ENCODE results near the gene CRABP1. TPM values are rescaled to one million over a fixed set of nuclear protein-coding genes. Genes with fewer than 3 reads are reported as not detected.

Gene CRABP1
- total RNA-seq, 1 experiment from 2014 or later, result 0.47 TPM

DNA sequence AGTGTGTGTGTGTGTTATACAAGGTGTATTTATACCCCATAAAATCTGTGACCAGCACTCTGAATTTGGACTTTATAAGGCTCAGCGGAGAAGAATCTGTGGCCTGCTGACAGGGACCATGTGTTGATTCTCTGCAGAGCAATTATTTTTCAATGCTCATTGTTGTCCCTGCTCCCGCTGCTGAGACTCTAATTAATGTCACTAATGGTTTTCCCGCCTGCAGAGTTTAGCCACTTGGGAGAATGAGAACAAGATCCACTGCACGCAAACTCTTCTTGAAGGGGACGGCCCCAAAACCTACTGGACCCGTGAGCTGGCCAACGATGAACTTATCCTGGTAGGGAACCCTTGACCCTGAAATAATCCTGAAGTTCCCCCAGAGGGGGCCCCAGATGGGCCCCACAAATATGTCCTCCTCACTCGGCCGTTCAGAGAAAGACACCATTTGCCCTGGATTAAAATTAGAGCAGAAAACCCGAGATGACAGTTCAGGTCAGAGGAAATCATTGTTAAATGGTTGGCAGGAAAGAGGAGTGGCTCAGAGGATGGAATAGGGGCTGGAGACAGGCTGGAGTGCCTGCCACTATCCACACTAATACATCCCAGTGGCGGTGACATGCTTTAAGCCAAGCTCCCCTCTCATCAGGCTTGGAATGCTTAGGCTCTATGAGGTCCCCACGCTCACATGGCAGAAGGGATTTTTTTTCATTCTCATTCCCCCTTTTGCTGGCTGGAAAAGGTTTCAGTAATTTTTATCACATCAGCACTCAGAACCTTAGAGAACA lies 3.3 kb downstream of the CRABP1 start:
- H3K27ac ChIP-seq (ENCODE audit: low read depth, low read length), result no peak overlapping the region
- BruUV-seq (replicated peaks), result no TSS peak
- no peaks in the 10 kb centered on the region for H3K4me1 ChIP-seq (ENCODE audit: control insufficient read depth in 1 of 2, insufficient read depth in 2 of 2, low read length in 2 of 2)
- no peak overlapping the region for H3K4me3 ChIP-seq (replicated peaks in 1 of 2; ENCODE audit: low read depth in 1 of 2, low read length in 2 of 2)
- H2AFZ ChIP-seq (ENCODE audit: low read depth, low read length, poor library complexity, severe bottlenecking), result no peak overlapping the region
- CTCF ChIA-PET, result no interaction called here
- no peak overlapping the region for H3K4me2 ChIP-seq (ENCODE audit: low read length)
- peaks cover 18% of the 10 kb centered on the region for H3K27me3 ChIP-seq (ENCODE audit: insufficient read depth, low read length)
- H3K79me2 ChIP-seq (ENCODE audit: insufficient read depth, low read length), result no peaks in the 10 kb centered on the region
- DNase-seq (ENCODE audit: low read depth, low spot score) (no peak), ATAC-seq (no peak)
- no peaks in the 10 kb centered on the region for H4K20me1 ChIP-seq (ENCODE audit: insufficient read depth)
- intact Hi-C loops (cut with micrococcal nuclease), result no loop called here
- RAD21 ChIA-PET (ENCODE audit: low non-redundant PET in 1 of 2, low total read pairs in 2 of 2, uncharacterized antibody in 2 of 2, unreplicated experiment in 2 of 2), result no interaction called here
- no peaks in the 10 kb centered on the region for H3K36me3 ChIP-seq (ENCODE audit: control insufficient read depth in 1 of 2, insufficient read depth in 2 of 2, low read length in 2 of 2)
- no peak overlapping the region for H3K9ac ChIP-seq (ENCODE audit: low read length)
- TF ChIP-seq YY1 (IDR thresholded peaks at IDR 0.05; ENCODE audit: extremely low read depth, insufficient replicate concordance, low read depth, low read length), result no peak
- TF ChIP-seq RAD21 (IDR thresholded peaks at IDR 0.05; ENCODE audit: low read depth), result no peak
- TF ChIP-seq ELF1 (IDR thresholded peaks at IDR 0.05; ENCODE audit: borderline replicate concordance, low read depth), result no peak
- no peak for TF ChIP-seq SRF (IDR thresholded peaks at IDR 0.05; ENCODE audit: low read depth)
- no peak for TF ChIP-seq TCF7L2 (IDR thresholded peaks at IDR 0.05; ENCODE audit: borderline replicate concordance, extremely low read depth, insufficient read depth, insufficient read length)
- TF ChIP-seq, protein P1, sequence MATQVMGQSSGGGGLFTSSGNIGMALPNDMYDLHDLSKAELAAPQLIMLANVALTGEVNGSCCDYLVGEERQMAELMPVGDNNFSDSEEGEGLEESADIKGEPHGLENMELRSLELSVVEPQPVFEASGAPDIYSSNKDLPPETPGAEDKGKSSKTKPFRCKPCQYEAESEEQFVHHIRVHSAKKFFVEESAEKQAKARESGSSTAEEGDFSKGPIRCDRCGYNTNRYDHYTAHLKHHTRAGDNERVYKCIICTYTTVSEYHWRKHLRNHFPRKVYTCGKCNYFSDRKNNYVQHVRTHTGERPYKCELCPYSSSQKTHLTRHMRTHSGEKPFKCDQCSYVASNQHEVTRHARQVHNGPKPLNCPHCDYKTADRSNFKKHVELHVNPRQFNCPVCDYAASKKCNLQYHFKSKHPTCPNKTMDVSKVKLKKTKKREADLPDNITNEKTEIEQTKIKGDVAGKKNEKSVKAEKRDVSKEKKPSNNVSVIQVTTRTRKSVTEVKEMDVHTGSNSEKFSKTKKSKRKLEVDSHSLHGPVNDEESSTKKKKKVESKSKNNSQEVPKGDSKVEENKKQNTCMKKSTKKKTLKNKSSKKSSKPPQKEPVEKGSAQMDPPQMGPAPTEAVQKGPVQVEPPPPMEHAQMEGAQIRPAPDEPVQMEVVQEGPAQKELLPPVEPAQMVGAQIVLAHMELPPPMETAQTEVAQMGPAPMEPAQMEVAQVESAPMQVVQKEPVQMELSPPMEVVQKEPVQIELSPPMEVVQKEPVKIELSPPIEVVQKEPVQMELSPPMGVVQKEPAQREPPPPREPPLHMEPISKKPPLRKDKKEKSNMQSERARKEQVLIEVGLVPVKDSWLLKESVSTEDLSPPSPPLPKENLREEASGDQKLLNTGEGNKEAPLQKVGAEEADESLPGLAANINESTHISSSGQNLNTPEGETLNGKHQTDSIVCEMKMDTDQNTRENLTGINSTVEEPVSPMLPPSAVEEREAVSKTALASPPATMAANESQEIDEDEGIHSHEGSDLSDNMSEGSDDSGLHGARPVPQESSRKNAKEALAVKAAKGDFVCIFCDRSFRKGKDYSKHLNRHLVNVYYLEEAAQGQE (IDR thresholded peaks at IDR 0.05; ENCODE audit: low read depth), result no peak
- TF ChIP-seq, protein P2, sequence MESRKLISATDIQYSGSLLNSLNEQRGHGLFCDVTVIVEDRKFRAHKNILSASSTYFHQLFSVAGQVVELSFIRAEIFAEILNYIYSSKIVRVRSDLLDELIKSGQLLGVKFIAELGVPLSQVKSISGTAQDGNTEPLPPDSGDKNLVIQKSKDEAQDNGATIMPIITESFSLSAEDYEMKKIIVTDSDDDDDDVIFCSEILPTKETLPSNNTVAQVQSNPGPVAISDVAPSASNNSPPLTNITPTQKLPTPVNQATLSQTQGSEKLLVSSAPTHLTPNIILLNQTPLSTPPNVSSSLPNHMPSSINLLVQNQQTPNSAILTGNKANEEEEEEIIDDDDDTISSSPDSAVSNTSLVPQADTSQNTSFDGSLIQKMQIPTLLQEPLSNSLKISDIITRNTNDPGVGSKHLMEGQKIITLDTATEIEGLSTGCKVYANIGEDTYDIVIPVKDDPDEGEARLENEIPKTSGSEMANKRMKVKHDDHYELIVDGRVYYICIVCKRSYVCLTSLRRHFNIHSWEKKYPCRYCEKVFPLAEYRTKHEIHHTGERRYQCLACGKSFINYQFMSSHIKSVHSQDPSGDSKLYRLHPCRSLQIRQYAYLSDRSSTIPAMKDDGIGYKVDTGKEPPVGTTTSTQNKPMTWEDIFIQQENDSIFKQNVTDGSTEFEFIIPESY (IDR thresholded peaks at IDR 0.05; ENCODE audit: extremely low read depth, insufficient replicate concordance, low read length), result no peak
- no peak for TF ChIP-seq ZNF274 (IDR thresholded peaks at IDR 0.05; ENCODE audit: low read depth, low read length)
- no peak for TF ChIP-seq EZH2phosphoT487 (IDR thresholded peaks at IDR 0.05; ENCODE audit: borderline replicate concordance)
- no peaks in the 10 kb centered on the region for H3K9me3 ChIP-seq (ENCODE audit: control insufficient read depth in 1 of 2, insufficient read depth in 1 of 2, low read depth in 1 of 2, low read length in 2 of 2)
- no peaks in the 10 kb centered on the region for H3K9me2 ChIP-seq (ENCODE audit: insufficient read depth)
- POLR2A ChIA-PET, result interaction anchor here (0.7 kb wide), 1 partner anchor 44 kb away, joined by 3 read pairs; the partner anchor contains the start of gene SKIC8

Data from HCT116 (cell line).